B cell (primary cell): ENCODE data around the gene SMIM45.

Experiments
- ATAC-seq: fragments of 200-7000 bp; cut with Tn5 transposase; one replicate; pipeline ENCODE4 v1.10.0; 2021; ENCODE audit warnings: low read depth, mild to moderate bottlenecking, moderate number of reproducible peaks, moderate library complexity
- CTCF ChIA-PET: fragments of 350-600 bp; sonication (Branson Sonifier 250); formaldehyde crosslinking; loops from one replicate; lab custom pipeline; 2021; ENCODE audit warnings: antibody characterized with exemption, inconsistent platforms; lab: Charles Lee
- POLR2A ChIA-PET: fragments of 350-600 bp; sonication (Branson Sonifier 250); formaldehyde crosslinking; loops from one replicate; lab custom pipeline; 2021; ENCODE audit warnings: antibody characterized with exemption; lab: Charles Lee
- DNase-seq: peaks from one replicate; pipeline ENCODE4 v3.0.0; 2013
- H2AFZ ChIP-seq: 2 replicates; pipeline ENCODE4 v1.6.1; 2012; ENCODE audit warnings: mild to moderate bottlenecking, low read depth, low read length; ENCODE audit not compliant: insufficient read depth, poor library complexity, severe bottlenecking
- H3K27ac ChIP-seq, 2 donors: 1 replicate in 1 of 2; 2 replicates in 1 of 2; pipeline ENCODE4 v1.5.1; 2012 to 2013; ENCODE audit warnings: low read length in 2 of 2, mild to moderate bottlenecking in 2 of 2, moderate library complexity in 1 of 2
- H3K27me3 ChIP-seq, 4 experiments: fragments of 200-600 bp in 1 of 4; sonication (generic) in 1 of 4; replicated peaks in 1 of 4; 1 replicate in 2 of 4; 2 replicates in 2 of 4; pipeline versions ENCODE4 v1.6.1 to v1.7.0; 2013 to 2016; ENCODE audit warnings: low read length in 3 of 4, mild to moderate bottlenecking in 2 of 4, mixed read lengths in 1 of 4, moderate library complexity in 1 of 4; ENCODE audit not compliant: insufficient read depth in 4 of 4, control insufficient read depth in 3 of 4; ENCODE audit errors: control extremely low read depth in 1 of 4
- H3K36me3 ChIP-seq, 2 experiments: replicated peaks in 1 of 2; 1 replicate in 1 of 2; 2 replicates in 1 of 2; pipeline versions ENCODE4 v1.6.1 to v1.7.1; 2013; ENCODE audit warnings: low read length in 1 of 2; ENCODE audit not compliant: insufficient read depth in 2 of 2, control insufficient read depth in 1 of 2; ENCODE audit errors: control extremely low read depth in 1 of 2, extremely low read depth in 1 of 2
- H3K4me1 ChIP-seq, 2 donors: fragments of 200-600 bp in 1 of 2; sonication (generic) in 1 of 2; 1 replicate in 1 of 2; 2 replicates in 1 of 2; pipeline versions ENCODE4 v1.5.1 to v1.6.1; 2013 to 2017; ENCODE audit warnings: low read length in 2 of 2; ENCODE audit not compliant: control insufficient read depth in 2 of 2, insufficient read depth in 2 of 2
- H3K4me2 ChIP-seq: replicated peaks from 2 replicates; pipeline ENCODE3; 2012; ENCODE audit warnings: mild to moderate bottlenecking, low read depth, low read length; ENCODE audit not compliant: poor library complexity, severe bottlenecking
- H3K4me3 ChIP-seq, 5 experiments: fragments of 200-600 bp in 1 of 5; sonication (generic) in 1 of 5; 1 replicate in 3 of 5; 2 replicates in 2 of 5; pipeline versions ENCODE4 v1.5.1 to v1.7.0; 2011 to 2016; ENCODE audit warnings: low read length in 4 of 5, mild to moderate bottlenecking in 4 of 5, low read depth in 2 of 5, control low read depth in 1 of 5, moderate library complexity in 1 of 5; ENCODE audit not compliant: insufficient read depth in 1 of 5; ENCODE audit errors: control extremely low read depth in 1 of 5, extremely low read depth in 1 of 5
- H3K79me2 ChIP-seq: fragments of 200-600 bp; sonication (generic); one replicate; pipeline ENCODE4 v1.6.0; 2016; ENCODE audit warnings: low read length; ENCODE audit not compliant: control insufficient read depth, insufficient read depth
- H3K9ac ChIP-seq: fragments of 200-600 bp; sonication (generic); 2 replicates; pipeline ENCODE4 v1.6.1; 2017; ENCODE audit warnings: mild to moderate bottlenecking, low read length, moderate library complexity
- H3K9me3 ChIP-seq, 3 donors: one replicate each; pipeline versions ENCODE4 v1.6.1 to v1.7.1; 2013; ENCODE audit warnings: low read length in 2 of 3; ENCODE audit not compliant: control insufficient read depth in 2 of 3, insufficient read depth in 1 of 3; ENCODE audit errors: control extremely low read depth in 1 of 3
- H4K20me1 ChIP-seq: 2 replicates; pipeline ENCODE4 v1.6.0; 2012; ENCODE audit warnings: mild to moderate bottlenecking, low read length; ENCODE audit not compliant: insufficient read depth, control insufficient read depth, poor library complexity, severe bottlenecking
- H3K27ac Mint-ChIP-seq: one replicate; pipeline ENCODE4 v1.8.0; 2021; ENCODE audit warnings: mixed read lengths
- H3K27me3 Mint-ChIP-seq: one replicate; pipeline ENCODE4 v1.8.0; 2021; ENCODE audit warnings: mixed read lengths
- H3K4me1 Mint-ChIP-seq: one replicate; pipeline ENCODE4 v1.8.0; 2021; ENCODE audit warnings: mixed read lengths
- H3K4me3 Mint-ChIP-seq: one replicate; pipeline ENCODE4 v1.8.0; 2021; ENCODE audit warnings: mixed read lengths
- H3K9me3 Mint-ChIP-seq: one replicate; pipeline ENCODE4 v1.8.0; 2022; ENCODE audit warnings: mixed read lengths; ENCODE audit not compliant: insufficient read depth
- EZH2 ChIP-seq: IDR thresholded peaks from 2 replicates; pipeline ENCODE4 v1.6.1; 2012; ENCODE audit warnings: borderline replicate concordance, low read depth, mild to moderate bottlenecking, moderate library complexity, low read length; ENCODE audit not compliant: insufficient read depth, poor library complexity, severe bottlenecking
- WGBS: methylation state at CpG from one replicate; pipeline ENCODE4 v1.1.5; 2013; ENCODE audit warnings: missing lambda C conversion rate; ENCODE audit not compliant: insufficient coverage; 5-methylcytosine and 5-hydroxymethylcytosine counted together
- intact Hi-C: fragments of 100-400 bp; cut with micrococcal nuclease; formaldehyde crosslinking; loops from one replicate; pipeline ENCODE4 v1.10.0; 2022
- TF ChIP-seq, protein P1 (sequence below): fragments of 200-600 bp; IDR thresholded peaks from one replicate; pipeline ENCODE4 v1.8.0; 2022; ENCODE audit warnings: antibody characterized with exemption, mild to moderate bottlenecking

The SMIM45 gene

DNA sequence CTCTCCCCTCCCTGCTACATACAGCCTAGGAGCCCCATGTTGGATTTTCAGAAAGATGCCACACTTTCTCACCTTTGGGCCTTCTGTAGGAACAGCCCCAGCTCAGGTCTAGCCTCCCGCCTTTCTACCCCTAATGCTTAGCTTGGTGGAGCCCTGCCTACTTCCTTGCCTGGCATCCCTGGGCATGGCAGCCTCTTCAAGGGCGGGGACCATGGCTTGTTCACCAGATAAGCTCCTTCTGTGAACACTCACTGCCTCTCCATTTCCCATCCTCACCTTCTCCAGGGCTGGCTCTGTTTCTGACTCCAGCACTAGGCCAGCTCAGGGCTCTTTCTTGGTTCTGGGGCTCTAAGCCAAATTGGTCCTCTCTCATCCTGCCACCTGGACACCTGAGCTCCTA, 18.7 kb downstream of the SMIM45 start:
- Histone ChIP-seq H3K27ac (no peak overlapping the region), H3K36me3 (no peaks in the 10 kb centered on the region), H3K4me1 (no peaks in the 10 kb centered on the region), H3K27me3 (peaks cover 0 to 36% (median 15%) of the 10 kb centered on the region in 4 experiments), H4K20me1 (no peaks in the 10 kb centered on the region), H3K4me2 (no peak overlapping the region), H3K9ac (no peak overlapping the region), H3K9me3 (no peaks in the 10 kb centered on the region), H3K4me3 (no peak overlapping the region), H2AFZ (no peak overlapping the region), H3K79me2 (no peaks in the 10 kb centered on the region)
- Mint-ChIP-seq H3K4me1 (peaks cover 6% of the 10 kb centered on the region), H3K4me3 (no peak overlapping the region), H3K27me3 (peaks cover 28% of the 10 kb centered on the region), H3K9me3 (no peaks in the 10 kb centered on the region), H3K27ac (no peak overlapping the region)
- ChIA-PET POLR2A (interaction anchor here (0.5 kb wide), 1 partner anchor 203 kb away, joined by 5 read pairs; no protein-coding TSS in a partner anchor), CTCF (interaction anchor here (0.5 to 1.8 kb wide), 5 partner anchors 67 to 474 kb away, joined by 3 to 6 read pairs (median 3); partner anchors contain the start of gene NDUFA6)
- 81% methylated on average over 2 of the region's 2 CpGs for WGBS
- no peak for TF ChIP-seq EZH2
- TF ChIP-seq, protein P1, sequence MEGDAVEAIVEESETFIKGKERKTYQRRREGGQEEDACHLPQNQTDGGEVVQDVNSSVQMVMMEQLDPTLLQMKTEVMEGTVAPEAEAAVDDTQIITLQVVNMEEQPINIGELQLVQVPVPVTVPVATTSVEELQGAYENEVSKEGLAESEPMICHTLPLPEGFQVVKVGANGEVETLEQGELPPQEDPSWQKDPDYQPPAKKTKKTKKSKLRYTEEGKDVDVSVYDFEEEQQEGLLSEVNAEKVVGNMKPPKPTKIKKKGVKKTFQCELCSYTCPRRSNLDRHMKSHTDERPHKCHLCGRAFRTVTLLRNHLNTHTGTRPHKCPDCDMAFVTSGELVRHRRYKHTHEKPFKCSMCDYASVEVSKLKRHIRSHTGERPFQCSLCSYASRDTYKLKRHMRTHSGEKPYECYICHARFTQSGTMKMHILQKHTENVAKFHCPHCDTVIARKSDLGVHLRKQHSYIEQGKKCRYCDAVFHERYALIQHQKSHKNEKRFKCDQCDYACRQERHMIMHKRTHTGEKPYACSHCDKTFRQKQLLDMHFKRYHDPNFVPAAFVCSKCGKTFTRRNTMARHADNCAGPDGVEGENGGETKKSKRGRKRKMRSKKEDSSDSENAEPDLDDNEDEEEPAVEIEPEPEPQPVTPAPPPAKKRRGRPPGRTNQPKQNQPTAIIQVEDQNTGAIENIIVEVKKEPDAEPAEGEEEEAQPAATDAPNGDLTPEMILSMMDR: no peak
- DNase-seq (no peak), ATAC-seq (no peak)
- intact Hi-C loops: no loop called here

DNA sequence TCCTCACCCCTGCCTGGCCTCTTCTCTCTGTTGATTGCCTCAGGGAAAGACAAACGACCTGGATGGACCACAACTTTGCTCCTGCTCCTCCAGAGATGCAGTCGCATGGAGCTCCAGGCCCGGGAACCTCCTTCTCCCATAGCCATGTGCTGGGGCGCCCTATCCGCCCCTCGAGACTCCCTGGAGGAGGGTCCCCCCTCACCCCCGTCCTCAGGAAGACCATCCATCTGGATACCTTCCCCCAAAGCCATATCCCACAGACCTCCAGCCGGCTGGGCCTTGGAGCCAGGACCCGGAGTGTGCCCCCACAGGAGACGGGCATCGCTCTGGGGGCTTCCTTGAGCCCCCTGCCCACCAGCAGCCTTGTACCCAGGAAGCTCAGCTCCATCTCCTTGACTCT, 19.5 kb downstream of the SMIM45 start:
- Histone ChIP-seq H3K27ac (no peak overlapping the region), H3K36me3 (no peaks in the 10 kb centered on the region), H2AFZ (no peak overlapping the region), H3K79me2 (no peaks in the 10 kb centered on the region), H3K9me3 (no peaks in the 10 kb centered on the region), H3K4me3 (no peak overlapping the region), H3K27me3 (peaks cover 0 to 45% (median 21%) of the 10 kb centered on the region in 4 experiments), H3K4me1 (peaks cover 6% of the 10 kb centered on the region in 2 donors), H3K4me2 (no peak overlapping the region), H4K20me1 (no peaks in the 10 kb centered on the region), H3K9ac (no peak overlapping the region)
- ChIA-PET POLR2A (interaction anchor here (0.5 kb wide), 1 partner anchor 202 kb away, joined by 5 read pairs; no protein-coding TSS in a partner anchor), CTCF (interaction anchor here (1.0 to 1.8 kb wide), 4 partner anchors 109 to 473 kb away, joined by 3 to 6 read pairs (median 3); partner anchors contain the start of gene NDUFA6)
- no peak overlapping the region for H3K4me3 Mint-ChIP-seq
- no peaks in the 10 kb centered on the region for H3K9me3 Mint-ChIP-seq
- ATAC-seq: no peak
- intact Hi-C loops: no loop called here
- H3K4me1 Mint-ChIP-seq: peaks cover 13% of the 10 kb centered on the region
- WGBS: 81% methylated on average over 11 of the region's 11 CpGs
- DNase-seq: no peak
- H3K27me3 Mint-ChIP-seq: peaks cover 35% of the 10 kb centered on the region
- TF ChIP-seq EZH2: no peak
- TF ChIP-seq, protein P1: no peak
- H3K27ac Mint-ChIP-seq: no peak overlapping the region
